Heart right ventricle (tissue), 16 donors: ENCODE data around the gene CD86. TPM values are rescaled to one million over a fixed set of nuclear protein-coding genes. Genes with fewer than 3 reads are reported as not detected.
"Not testable (repeated sequence)": the region's sequence is repeated elsewhere in the genome, so short reads cannot be mapped to it uniquely, and the experiment has no call there.

Experiments
- ATAC-seq, 8 donors: fragments of 200-7000 bp; cut with Tn5 transposase; one replicate each; pipeline ENCODE4 v1.9.1; 2020; ENCODE audit warnings: mild to moderate bottlenecking in 8 of 8, moderate library complexity in 8 of 8, moderate number of reproducible peaks in 1 of 8
- DNase-seq, 2 donors: peaks; one replicate each; pipeline ENCODE4 v3.0.0-alpha.2; 2020
- H3K27ac ChIP-seq, 10 donors: fragments of 200-600 bp; sonication (generic) in 2 of 10; one replicate each; pipeline versions ENCODE4 v1.5.0 to v1.8.0; 2020 to 2022; ENCODE audit warnings: mild to moderate bottlenecking in 3 of 10
- H3K27me3 ChIP-seq, 7 donors: fragments of 200-600 bp; one replicate each; pipeline ENCODE4 v1.8.0; 2021 to 2022; ENCODE audit warnings: mild to moderate bottlenecking in 2 of 7
- H3K36me3 ChIP-seq, 9 donors: fragments of 200-600 bp; sonication (generic) in 1 of 9; one replicate each; pipeline versions ENCODE4 v1.5.0 to v1.8.0; 2020 to 2022; ENCODE audit warnings: mild to moderate bottlenecking in 2 of 9
- H3K4me1 ChIP-seq, 9 donors: fragments of 200-600 bp; sonication (generic) in 1 of 9; one replicate each; pipeline versions ENCODE4 v1.5.0 to v1.8.0; 2020 to 2022; ENCODE audit warnings: mild to moderate bottlenecking in 4 of 9
- H3K4me3 ChIP-seq, 10 donors: fragments of 200-600 bp; sonication (generic) in 2 of 10; one replicate each; pipeline versions ENCODE4 v1.5.0 to v1.8.0; 2020 to 2022; ENCODE audit warnings: mild to moderate bottlenecking in 7 of 10, moderate library complexity in 2 of 10
- H3K9me3 ChIP-seq, 11 donors: fragments of 200-600 bp in 10 of 11; sonication (generic) in 2 of 11; one replicate each; pipeline versions ENCODE4 v1.5.0 to v1.8.0; 2013 to 2022; ENCODE audit warnings: mild to moderate bottlenecking in 2 of 11, control low read depth in 1 of 11, moderate library complexity in 1 of 11
- CTCF ChIP-seq, 9 donors: fragments of 200-600 bp; sonication (generic) in 2 of 9; IDR thresholded peaks; one replicate each; pipeline versions ENCODE4 v1.5.0 to v1.8.0; 2021 to 2022; ENCODE audit warnings: antibody characterized with exemption in 9 of 9, mild to moderate bottlenecking in 5 of 9, moderate library complexity in 1 of 9
- WGBS, 2 donors: extraction: QIAGEN DNeasy Blood & Tissue Kit; methylation state at CpG; one replicate each; pipeline ENCODE4 v1.1.7; 2013; ENCODE audit warnings: inconsistent platforms in 1 of 2; 5-methylcytosine and 5-hydroxymethylcytosine counted together
- intact Hi-C, 10 donors: fragments of 100-400 bp; cut with DNase I; formaldehyde crosslinking; loops; one replicate each; pipeline versions ENCODE4 v1.11.1 to v1.14.2; 2022
- polyA plus RNA-seq, 2 donors: library from polyadenylated mRNA; stranded (reverse); fragments of 200-250 nt; gene quantifications; one replicate each; pipeline ENCODE4 v1.2.3, GENCODE V29; 2013
- total RNA-seq, 10 donors: library from RNA; stranded (reverse); fragmentation: NEBNext Ultra II Directional in 3 of 10; extraction: Animal tissue kit (Norgen Biotek cat#: 25700) in 3 of 10; gene quantifications; one replicate each; pipeline versions ENCODE4 v1.2.1 to v1.2.4, GENCODE V29; 2021 to 2023
- donor health status: Arrhythmogenic right ventricular cardiomyopathy.
- donor health status: ischemic (EF 13 %, LVEDD 7.1; RV severe dilation, severe dysfunction).
- donor health status: healthy with polysubstance abuse.
- donor health status: DM: no; HTN: yes; CAD: no.
- donor health status: DM: no; HTN: no; CAD: no.
- donor health status: ischemic (EF 25% LVEDD 6.9; RV normal size, moderate dysfunction).
- donor health status: ischemic (EF 25% LVEDD 5.7; RV mildly dilated, moderate dysfunction).
- donor health status: healthy.
- donor health status: DM: yes; HTN: yes; CAD: no.
- donor health status: Ischemic cardiomyopathy.
- donor health status: ischemic (EF 35%, LVEDD 5.7; RV mildly dilated, moderate dysfunction).
- donor health status: nonischemic (EF 11% LVEDD 7.7; RV severe dilation, severe dysfunction).
- donor health status: DM: yes; HTN: yes; CAD: no.
- donor health status: PGD.
- donor health status: ischemic (EF 29% LVEDD 5.4; RV normal size, mild dysfunction).
- donor health status: nonischemic (EF 23%, LVEDD 6.1; RV moderate dilation, normal function).

Gene CD86
- total and polyA plus RNA-seq, 12 donors = 0.64 to 14.7 (median 1.4) TPM

- Histone ChIP-seq H3K9me3 (peaks cover 0 to 20% (median 5%) of the 10 kb centered on the region in 11 donors), H3K4me3 (no peak overlapping the region), H3K27ac (no peak overlapping the region), H3K4me1 (peaks cover 0 to 13% (median 0%) of the 10 kb centered on the region in 9 donors), H3K27me3 (peaks cover 0 to 4% (median 0%) of the 10 kb centered on the region in 7 donors), H3K36me3 (no peaks in the 10 kb centered on the region)
- 86 to 89% methylated on average over 1 of the region's 1 CpG for WGBS, 2 donors
- DNase-seq = no peak
- no peak for ATAC-seq
- intact Hi-C loops = no loop called here
- TF ChIP-seq CTCF (IDR thresholded peaks at IDR 0.05) = no peak
Observed at GRCh38 chr3:122032531-122032930, 22.6 kb upstream of the CD86 start.

GRCh38 chr3:122033023-122033422 lies 22.1 kb upstream of the CD86 start:
- ATAC-seq = no peak
- 64 to 82% methylated on average over 1 of the region's 1 CpG for WGBS, 2 donors
- intact Hi-C loops = no loop called here
- Histone ChIP-seq H3K4me3 (no peak overlapping the region), H3K36me3 (no peaks in the 10 kb centered on the region), H3K4me1 (peaks cover 0 to 13% (median 0%) of the 10 kb centered on the region in 9 donors), H3K9me3 (peaks cover 0 to 25% (median 5%) of the 10 kb centered on the region in 11 donors), H3K27me3 (peaks cover 0 to 4% (median 0%) of the 10 kb centered on the region in 7 donors), H3K27ac (no peak overlapping the region)
- TF ChIP-seq CTCF (IDR thresholded peaks at IDR 0.05) = no peak
- DNase-seq = no peak

- H3K27ac ChIP-seq, H3K9me3 ChIP-seq, H3K36me3 ChIP-seq, H3K27me3 ChIP-seq, intact Hi-C loops, H3K4me1 ChIP-seq, ATAC-seq, H3K4me3 ChIP-seq, DNase-seq: not testable (repeated sequence)
- 76 to 88% methylated on average over 8 of the region's 16 CpGs for WGBS, 2 donors
Observed at GRCh38 chr3:122047296-122047695, 7.9 kb upstream of the CD86 start.

GRCh38 chr3:122047773-122048172 lies 7.4 kb upstream of the CD86 start:
- intact Hi-C loops, DNase-seq, H3K27me3 ChIP-seq, H3K4me3 ChIP-seq, H3K4me1 ChIP-seq, H3K36me3 ChIP-seq, H3K27ac ChIP-seq, ATAC-seq, H3K9me3 ChIP-seq: not testable (repeated sequence)
- WGBS, 2 donors = 89 to 92% methylated on average over 9 to 11 of the region's 11 CpGs

- ATAC-seq = no peak
- Histone ChIP-seq H3K9me3 (peaks cover 0 to 3% (median 0%) of the 10 kb centered on the region in 11 donors), H3K4me1 (no peaks in the 10 kb centered on the region), H3K27ac (no peak overlapping the region), H3K36me3 (no peaks in the 10 kb centered on the region), H3K4me3 (no peak overlapping the region), H3K27me3 (peaks cover 0 to 4% (median 0%) of the 10 kb centered on the region in 7 donors)
- WGBS, 2 donors = 79 to 86% methylated on average over 3 of the region's 3 CpGs
- intact Hi-C loops = no loop called here
- no peak for DNase-seq
- no peak for TF ChIP-seq CTCF (IDR thresholded peaks at IDR 0.05)
Observed at GRCh38 chr3:122052968-122053367, 2.2 kb upstream of the CD86 start.
